GM18870 (cell line): ENCODE data around the gene SIPA1L3.

ENCODE experiments used
- ATAC-seq: cut with Tn5 transposase; IDR thresholded peaks from one replicate; pipeline ENCODE4 v1.9.1; 2021; ENCODE audit warnings: moderate library complexity; ENCODE audit not compliant: unreplicated experiment

Gene SIPA1L3

GRCh38 chr19:37972803-37973202 lies 65.8 kb downstream of the SIPA1L3 start:
- ATAC-seq, result no peak

GRCh38 chr19:37973666-37974065 lies 66.7 kb downstream of the SIPA1L3 start:
- ATAC-seq, result no peak

- no peak for ATAC-seq
Measured at GRCh38 chr19:37975071-37975470, 68.1 kb downstream of the SIPA1L3 start.

- ATAC-seq, result no peak
Measured at GRCh38 chr19:37975596-37976515, 68.8 kb downstream of the SIPA1L3 start.

- no peak for ATAC-seq
Measured at GRCh38 chr19:37977391-37977790, 70.4 kb downstream of the SIPA1L3 start.

GRCh38 chr19:37977992-37978391 lies 71.0 kb downstream of the SIPA1L3 start:
- no peak for ATAC-seq

- ATAC-seq, result no peak
Measured at GRCh38 chr19:37979547-37980082, 72.6 kb downstream of the SIPA1L3 start.

GRCh38 chr19:37980419-37981170 lies 73.6 kb downstream of the SIPA1L3 start:
- no peak for ATAC-seq

GRCh38 chr19:37981785-37982475 lies 74.9 kb downstream of the SIPA1L3 start:
- ATAC-seq, result no peak

- ATAC-seq, result no peak
Measured at GRCh38 chr19:37982655-37983054, 75.6 kb downstream of the SIPA1L3 start.

GRCh38 chr19:37983153-37983552 lies 76.1 kb downstream of the SIPA1L3 start:
- ATAC-seq, result no peak

GRCh38 chr19:37983916-37984315 lies 76.9 kb downstream of the SIPA1L3 start:
- no peak for ATAC-seq

- ATAC-seq, result no peak
Measured at GRCh38 chr19:37986048-37986750, 79.2 kb downstream of the SIPA1L3 start.

- no peak for ATAC-seq
Measured at GRCh38 chr19:37987356-37988332, 80.6 kb downstream of the SIPA1L3 start.

- ATAC-seq, result no peak
Measured at GRCh38 chr19:37988758-37989635, 82.0 kb downstream of the SIPA1L3 start.

GRCh38 chr19:37989855-37990254 lies 82.8 kb downstream of the SIPA1L3 start:
- no peak for ATAC-seq

- no peak for ATAC-seq
Measured at GRCh38 chr19:37990362-37990761, 83.4 kb downstream of the SIPA1L3 start.

GRCh38 chr19:37991176-37991835 lies 84.3 kb downstream of the SIPA1L3 start:
- ATAC-seq, result no peak
